Tibial nerve (tissue), 4 donors: ENCODE data around the gene NCK2. TPM values are rescaled to one million over a fixed set of nuclear protein-coding genes. Genes with fewer than 3 reads are reported as not detected.

ENCODE experiments used
- DNase-seq, 2 donors: peaks; one replicate each; pipeline ENCODE4 v3.0.0-alpha.2; 2019; ENCODE audit warnings: low spot score in 2 of 2
- H3K27ac ChIP-seq, 4 donors: fragments of 200-600 bp; sonication (generic) in 3 of 4; one replicate each; pipeline ENCODE4 v1.5.1; 2017 to 2019; ENCODE audit warnings: mild to moderate bottlenecking in 1 of 4
- H3K27me3 ChIP-seq, 2 donors: fragments of 200-600 bp; sonication (generic) in 1 of 2; one replicate each; pipeline versions ENCODE4 v1.5.1 to v1.6.0; 2017 to 2019
- H3K36me3 ChIP-seq, 3 donors: fragments of 200-600 bp; sonication (generic); one replicate each; pipeline ENCODE4 v1.5.1; 2018 to 2019
- H3K4me1 ChIP-seq, 4 donors: fragments of 200-600 bp; sonication (generic) in 3 of 4; one replicate each; pipeline ENCODE4 v1.5.1; 2017 to 2019
- H3K4me3 ChIP-seq, 4 donors: fragments of 200-600 bp; sonication (generic) in 3 of 4; one replicate each; pipeline ENCODE4 v1.5.1; 2017 to 2019; ENCODE audit warnings: mild to moderate bottlenecking in 1 of 4, moderate library complexity in 1 of 4
- H3K9me3 ChIP-seq, 4 donors: fragments of 200-600 bp; sonication (generic) in 3 of 4; one replicate each; pipeline ENCODE4 v1.5.1; 2017 to 2019
- CTCF ChIP-seq, 5 experiments: fragments of 200-600 bp in 3 of 5; fragments of 450-650 bp in 2 of 5; sonication (generic) in 3 of 5; IDR thresholded peaks; one replicate each; pipeline ENCODE4 v1.5.1; 2016 to 2019; ENCODE audit warnings: antibody characterized with exemption in 5 of 5, mild to moderate bottlenecking in 3 of 5, moderate library complexity in 2 of 5
- EP300 ChIP-seq, 2 donors: sonication (generic); formaldehyde crosslinking; IDR thresholded peaks; one replicate each; pipeline ENCODE4 v1.6.1; 2017; ENCODE audit warnings: antibody characterized with exemption in 2 of 2, mild to moderate bottlenecking in 1 of 2
- POLR2A ChIP-seq, 2 donors: fragments of 450-650 bp; IDR thresholded peaks; one replicate each; pipeline ENCODE4 v1.6.1; 2017; ENCODE audit warnings: antibody characterized with exemption in 2 of 2, mild to moderate bottlenecking in 2 of 2, moderate library complexity in 2 of 2
- WGBS, 2 donors: methylation state at CpG; one replicate each; pipeline ENCODE4 v1.1.5; 2018; 5-methylcytosine and 5-hydroxymethylcytosine counted together
- total RNA-seq, 4 donors: library from RNA; depleted of rRNA; stranded (reverse); fragments of >200 nt; gene quantifications; one replicate each; pipeline ENCODE4 v1.1.0, GENCODE V29; 2016

Gene NCK2
- total RNA-seq, 4 donors from 2014 or later: 22.6 to 35.9 (median 28.1) TPM

- H3K27me3 ChIP-seq: no peaks in the 10 kb centered on the region
- H3K4me1 ChIP-seq: no peaks in the 10 kb centered on the region
- H3K9me3 ChIP-seq: no peaks in the 10 kb centered on the region
- H3K27ac ChIP-seq: no peak overlapping the region
- DNase-seq: no peak
- TF ChIP-seq CTCF (IDR thresholded peaks at IDR 0.05): no peak
- TF ChIP-seq POLR2A (IDR thresholded peaks at IDR 0.05): no peak
- TF ChIP-seq EP300 (IDR thresholded peaks at IDR 0.05): no peak
- no peak overlapping the region for H3K4me3 ChIP-seq
- no peaks in the 10 kb centered on the region for H3K36me3 ChIP-seq
- 46 to 71% methylated on average over 7 of the region's 7 CpGs for WGBS, 2 donors
Measured at GRCh38 chr2:105848367-105848766, 103.7 kb downstream of the NCK2 start.

- H3K27ac ChIP-seq: no peak overlapping the region
- no peaks in the 10 kb centered on the region for H3K4me1 ChIP-seq
- no peaks in the 10 kb centered on the region for H3K27me3 ChIP-seq
- H3K36me3 ChIP-seq: no peaks in the 10 kb centered on the region
- TF ChIP-seq CTCF (IDR thresholded peaks at IDR 0.05): no peak
- TF ChIP-seq EP300 (IDR thresholded peaks at IDR 0.05): no peak
- no peak for DNase-seq
- H3K4me3 ChIP-seq: no peak overlapping the region
- 94 to 96% methylated on average over 4 of the region's 4 CpGs for WGBS, 2 donors
- H3K9me3 ChIP-seq: no peaks in the 10 kb centered on the region
Measured at GRCh38 chr2:105849431-105850179, 104.9 kb downstream of the NCK2 start.

GRCh38 chr2:105852066-105852465, 107.4 kb downstream of the NCK2 start:
- Histone ChIP-seq H3K4me3 (no peak overlapping the region), H3K4me1 (no peaks in the 10 kb centered on the region), H3K9me3 (no peaks in the 10 kb centered on the region), H3K27me3 (no peaks in the 10 kb centered on the region), H3K36me3 (peaks cover 0 to 13% (median 0%) of the 10 kb centered on the region in 3 donors), H3K27ac (no peak overlapping the region)
- TF ChIP-seq CTCF (IDR thresholded peaks at IDR 0.05) (no peak), POLR2A (IDR thresholded peaks at IDR 0.05) (no peak), EP300 (IDR thresholded peaks at IDR 0.05) (no peak)
- no peak for DNase-seq
- WGBS, 2 donors: 92 to 95% methylated on average over 10 of the region's 10 CpGs

DNA sequence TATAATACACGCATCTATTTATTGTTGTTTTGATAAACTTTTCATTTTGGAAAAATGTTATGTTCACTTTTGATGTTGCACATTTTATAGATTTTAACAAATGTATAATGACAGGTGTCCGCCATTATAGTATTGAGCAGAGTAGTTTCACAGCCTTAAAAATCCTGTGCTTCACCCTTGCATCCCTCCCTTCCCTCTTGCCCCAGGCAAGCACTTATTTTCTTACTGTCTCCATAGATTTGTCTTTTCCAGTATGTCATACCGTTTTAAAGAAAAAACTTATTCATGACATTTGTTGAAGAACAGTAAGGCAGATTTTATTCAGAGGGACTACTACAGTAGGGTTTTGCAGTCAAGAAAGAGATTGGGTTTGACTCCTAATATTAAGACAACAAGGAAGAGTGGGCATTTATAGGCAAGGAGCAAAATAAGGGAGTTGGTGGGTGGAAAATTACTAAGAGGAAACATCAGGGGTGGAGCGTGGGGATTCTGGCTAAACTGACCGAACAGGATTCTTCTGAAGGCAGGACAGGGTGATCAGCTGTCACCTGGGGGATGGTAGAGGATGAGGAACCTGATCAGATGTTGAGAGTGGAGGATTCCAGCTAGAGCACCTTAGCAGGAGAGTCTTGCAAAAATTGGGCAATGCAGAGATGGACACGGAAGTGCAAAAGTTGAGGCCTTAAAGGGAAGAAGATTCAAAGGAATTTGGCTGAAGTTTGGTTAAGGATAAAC, 108.8 kb downstream of the NCK2 start:
- 89 to 90% methylated on average over 6 of the region's 6 CpGs for WGBS, 2 donors
- no peak for TF ChIP-seq POLR2A (IDR thresholded peaks at IDR 0.05)
- TF ChIP-seq CTCF (IDR thresholded peaks at IDR 0.05): no peak
- peaks cover 0 to 15% (median 0%) of the 10 kb centered on the region in 3 donors for H3K36me3 ChIP-seq

GRCh38 chr2:105854972-105855371, 110.3 kb downstream of the NCK2 start:
- Histone ChIP-seq H3K36me3 (peaks cover 0 to 15% (median 0%) of the 10 kb centered on the region in 3 donors), H3K27me3 (no peaks in the 10 kb centered on the region), H3K4me3 (no peak overlapping the region), H3K9me3 (no peaks in the 10 kb centered on the region), H3K4me1 (peaks cover 0 to 4% (median 0%) of the 10 kb centered on the region in 4 donors), H3K27ac (no peak overlapping the region)
- 81 to 95% methylated on average over 16 of the region's 16 CpGs for WGBS, 2 donors
- TF ChIP-seq POLR2A (IDR thresholded peaks at IDR 0.05): no peak
- no peak for TF ChIP-seq EP300 (IDR thresholded peaks at IDR 0.05)
- no peak for TF ChIP-seq CTCF (IDR thresholded peaks at IDR 0.05)
- no peak for DNase-seq

More for the DNA sequence above, 108.8 kb downstream of the NCK2 start:
- Histone ChIP-seq H3K27ac (no peak overlapping the region), H3K9me3 (no peaks in the 10 kb centered on the region), H3K4me1 (no peaks in the 10 kb centered on the region), H3K4me3 (no peak overlapping the region), H3K27me3 (no peaks in the 10 kb centered on the region)
- no peak for DNase-seq
